Neural progenitor cell (in vitro differentiated cells): Measurements from ENCODE around the gene SCLY.

Experiments
- EZH2phosphoT487 ChIP-seq: fragments of 200-600 bp; sonication (generic); IDR thresholded peaks from 2 replicates; pipeline ENCODE4 v1.6.1; 2017; ENCODE audit warnings: antibody characterized with exemption
- TF ChIP-seq, protein P1 (sequence below): fragments of 200-600 bp; sonication (generic); IDR thresholded peaks from 2 replicates; pipeline ENCODE4 v1.5.1; 2017; ENCODE audit warnings: antibody characterized with exemption, mild to moderate bottlenecking

GRCh38 chr2:238145851-238146250, 85.0 kb downstream of the SCLY start:
- TF ChIP-seq, protein P1, sequence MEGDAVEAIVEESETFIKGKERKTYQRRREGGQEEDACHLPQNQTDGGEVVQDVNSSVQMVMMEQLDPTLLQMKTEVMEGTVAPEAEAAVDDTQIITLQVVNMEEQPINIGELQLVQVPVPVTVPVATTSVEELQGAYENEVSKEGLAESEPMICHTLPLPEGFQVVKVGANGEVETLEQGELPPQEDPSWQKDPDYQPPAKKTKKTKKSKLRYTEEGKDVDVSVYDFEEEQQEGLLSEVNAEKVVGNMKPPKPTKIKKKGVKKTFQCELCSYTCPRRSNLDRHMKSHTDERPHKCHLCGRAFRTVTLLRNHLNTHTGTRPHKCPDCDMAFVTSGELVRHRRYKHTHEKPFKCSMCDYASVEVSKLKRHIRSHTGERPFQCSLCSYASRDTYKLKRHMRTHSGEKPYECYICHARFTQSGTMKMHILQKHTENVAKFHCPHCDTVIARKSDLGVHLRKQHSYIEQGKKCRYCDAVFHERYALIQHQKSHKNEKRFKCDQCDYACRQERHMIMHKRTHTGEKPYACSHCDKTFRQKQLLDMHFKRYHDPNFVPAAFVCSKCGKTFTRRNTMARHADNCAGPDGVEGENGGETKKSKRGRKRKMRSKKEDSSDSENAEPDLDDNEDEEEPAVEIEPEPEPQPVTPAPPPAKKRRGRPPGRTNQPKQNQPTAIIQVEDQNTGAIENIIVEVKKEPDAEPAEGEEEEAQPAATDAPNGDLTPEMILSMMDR: no peak
- TF ChIP-seq EZH2phosphoT487: no peak
